ENCODE data around the gene PLK2.

DNA sequence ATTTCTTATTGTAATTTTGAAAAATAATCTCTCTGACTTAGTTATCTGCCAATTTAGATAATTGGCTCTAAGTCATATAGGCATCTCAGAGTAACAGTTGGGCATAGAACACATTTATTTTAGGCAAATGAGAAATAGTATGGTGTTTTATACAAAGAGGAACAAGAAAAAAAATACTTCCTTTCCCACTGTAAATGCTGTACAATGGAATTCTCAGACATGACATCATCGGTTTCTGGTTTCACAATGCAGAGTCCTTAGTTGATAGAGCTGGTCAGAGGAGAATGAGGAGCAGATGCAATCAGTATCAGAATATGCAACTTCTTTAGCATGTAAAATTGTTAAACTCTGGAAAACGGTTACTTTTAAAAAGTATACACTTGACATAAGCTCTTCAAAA lies 49.4 kb downstream of the PLK2 start:
- TF ChIP-seq, protein P1, sequence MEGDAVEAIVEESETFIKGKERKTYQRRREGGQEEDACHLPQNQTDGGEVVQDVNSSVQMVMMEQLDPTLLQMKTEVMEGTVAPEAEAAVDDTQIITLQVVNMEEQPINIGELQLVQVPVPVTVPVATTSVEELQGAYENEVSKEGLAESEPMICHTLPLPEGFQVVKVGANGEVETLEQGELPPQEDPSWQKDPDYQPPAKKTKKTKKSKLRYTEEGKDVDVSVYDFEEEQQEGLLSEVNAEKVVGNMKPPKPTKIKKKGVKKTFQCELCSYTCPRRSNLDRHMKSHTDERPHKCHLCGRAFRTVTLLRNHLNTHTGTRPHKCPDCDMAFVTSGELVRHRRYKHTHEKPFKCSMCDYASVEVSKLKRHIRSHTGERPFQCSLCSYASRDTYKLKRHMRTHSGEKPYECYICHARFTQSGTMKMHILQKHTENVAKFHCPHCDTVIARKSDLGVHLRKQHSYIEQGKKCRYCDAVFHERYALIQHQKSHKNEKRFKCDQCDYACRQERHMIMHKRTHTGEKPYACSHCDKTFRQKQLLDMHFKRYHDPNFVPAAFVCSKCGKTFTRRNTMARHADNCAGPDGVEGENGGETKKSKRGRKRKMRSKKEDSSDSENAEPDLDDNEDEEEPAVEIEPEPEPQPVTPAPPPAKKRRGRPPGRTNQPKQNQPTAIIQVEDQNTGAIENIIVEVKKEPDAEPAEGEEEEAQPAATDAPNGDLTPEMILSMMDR (IDR thresholded peaks at IDR 0.05) = no peak
- TF ChIP-seq POLR2A (IDR thresholded peaks at IDR 0.05; ENCODE audit: low read length) (no peak), PHF8 (IDR thresholded peaks at IDR 0.05; ENCODE audit: borderline replicate concordance, low read depth) (no peak), SREBF2 (IDR thresholded peaks at IDR 0.05) (no peak)

Measured in A549 (cell line).